ENCODE measurements around the gene HIF3A.
"Not testable (repeated sequence)": the region's sequence is repeated elsewhere in the genome, so short reads cannot be mapped to it uniquely, and the experiment has no call there.

The HIF3A gene

GRCh38 chr19:46289724-46290619 is 6.9 kb upstream of the HIF3A start:
- H3K4me3 ChIP-seq (ENCODE audit: low read depth, low read length): no peak overlapping the region

GRCh38 chr19:46291829-46292228 is 5.0 kb upstream of the HIF3A start:
- no peak for DNase-seq (ENCODE audit: low read depth)
- H3K4me3 ChIP-seq (ENCODE audit: low read depth, low read length): no peak overlapping the region

More at GRCh38 chr19:46289724-46290619, 6.9 kb upstream of the HIF3A start:
- DNase-seq (ENCODE audit: low read depth): no peak

- DNase-seq (ENCODE audit: low read depth): no peak
These were observed 2.3 kb upstream of the HIF3A start for GRCh38 chr19:46294494-46294893.

GRCh38 chr19:46295401-46296201 is 1.2 kb upstream of the HIF3A start:
- DNase-seq (ENCODE audit: low read depth): no peak
- H3K4me3 ChIP-seq (ENCODE audit: low read depth, low read length): no peak overlapping the region

More at GRCh38 chr19:46294494-46294893, 2.3 kb upstream of the HIF3A start:
- no peak overlapping the region for H3K4me3 ChIP-seq (ENCODE audit: low read depth, low read length)

- no peak overlapping the region for H3K4me3 ChIP-seq (ENCODE audit: low read depth, low read length)
- DNase-seq (ENCODE audit: low read depth): no peak
These were observed 701 bp upstream of the HIF3A start for GRCh38 chr19:46296202-46296480.

GRCh38 chr19:46297700-46298478 is 1.0 kb downstream of the HIF3A start:
- H3K4me3 ChIP-seq (ENCODE audit: low read depth, low read length): peak overlapping the region; percentile 58
- peak; percentile 77 for DNase-seq (ENCODE audit: low read depth)

GRCh38 chr19:46298479-46299003 is 1.7 kb downstream of the HIF3A start:
- no peak for DNase-seq (ENCODE audit: low read depth)
- H3K4me3 ChIP-seq (ENCODE audit: low read depth, low read length): peak overlapping the region; percentile 58

GRCh38 chr19:46299004-46299509 is 2.2 kb downstream of the HIF3A start:
- peak; percentile 93 for DNase-seq (ENCODE audit: low read depth)

GRCh38 chr19:46299695-46300094 is 2.9 kb downstream of the HIF3A start:
- no peak for DNase-seq (ENCODE audit: low read depth)
- H3K4me3 ChIP-seq (ENCODE audit: low read depth, low read length): peak overlapping the region; percentile 38

More at GRCh38 chr19:46299004-46299509, 2.2 kb downstream of the HIF3A start:
- H3K4me3 ChIP-seq (ENCODE audit: low read depth, low read length): peak overlapping the region; percentile 58

- no peak for DNase-seq (ENCODE audit: low read depth)
- H3K4me3 ChIP-seq (ENCODE audit: low read depth, low read length): no peak overlapping the region
These were observed 6.5 kb downstream of the HIF3A start for GRCh38 chr19:46303322-46303690.

GRCh38 chr19:46303691-46304397 is 7.0 kb downstream of the HIF3A start:
- no peak for DNase-seq (ENCODE audit: low read depth)
- no peak overlapping the region for H3K4me3 ChIP-seq (ENCODE audit: low read depth, low read length)

GRCh38 chr19:46306501-46306900 is 9.7 kb downstream of the HIF3A start:
- no peak for DNase-seq (ENCODE audit: low read depth)
- no peak overlapping the region for H3K4me3 ChIP-seq (ENCODE audit: low read depth, low read length)

- H3K4me3 ChIP-seq (ENCODE audit: low read depth, low read length): no peak overlapping the region
- no peak for DNase-seq (ENCODE audit: low read depth)
These were observed 11.7 kb downstream of the HIF3A start for GRCh38 chr19:46308510-46308909.

GRCh38 chr19:46309056-46309455 is 12.2 kb downstream of the HIF3A start:
- H3K4me3 ChIP-seq (ENCODE audit: low read depth, low read length): no peak overlapping the region
- DNase-seq (ENCODE audit: low read depth): no peak

- no peak for DNase-seq (ENCODE audit: low read depth)
- H3K4me3 ChIP-seq (ENCODE audit: low read depth, low read length): no peak overlapping the region
These were observed 14.6 kb downstream of the HIF3A start for GRCh38 chr19:46311444-46311843.

GRCh38 chr19:46313540-46314469 is 17.0 kb downstream of the HIF3A start:
- not testable (repeated sequence) for DNase-seq (ENCODE audit: low read depth); H3K4me3 ChIP-seq (ENCODE audit: low read depth, low read length)

- no peak overlapping the region for H3K4me3 ChIP-seq (ENCODE audit: low read depth, low read length)
- DNase-seq (ENCODE audit: low read depth): no peak
These were observed 20.5 kb downstream of the HIF3A start for GRCh38 chr19:46317339-46317738.

GRCh38 chr19:46319613-46320012 is 22.8 kb downstream of the HIF3A start:
- DNase-seq (ENCODE audit: low read depth): no peak
- H3K4me3 ChIP-seq (ENCODE audit: low read depth, low read length): no peak overlapping the region

All from skeletal muscle cell (primary cell).